ENCODE results near the gene MAP3K20.
"Not testable (repeated sequence)": the region's sequence is repeated elsewhere in the genome, so short reads cannot be mapped to it uniquely, and the experiment has no call there.

Gene MAP3K20

GRCh38 chr2:173238385-173238784 is 162.7 kb downstream of the MAP3K20 start:
- DNase-seq = no peak

GRCh38 chr2:173238831-173239230 is 163.2 kb downstream of the MAP3K20 start:
- DNase-seq = no peak

- no peak for DNase-seq
Measured at GRCh38 chr2:173239644-173240043, 164.0 kb downstream of the MAP3K20 start.

GRCh38 chr2:173240083-173240482 is 164.4 kb downstream of the MAP3K20 start:
- DNase-seq = no peak

- no peak for DNase-seq
Measured at GRCh38 chr2:173241643-173242042, 166.0 kb downstream of the MAP3K20 start.

GRCh38 chr2:173247156-173247555 is 171.5 kb downstream of the MAP3K20 start:
- DNase-seq = no peak

- no peak for DNase-seq
Measured at GRCh38 chr2:173248381-173248780, 172.7 kb downstream of the MAP3K20 start.

GRCh38 chr2:173249661-173250641 is 174.3 kb downstream of the MAP3K20 start:
- no peak for DNase-seq

GRCh38 chr2:173251225-173251624 is 175.6 kb downstream of the MAP3K20 start:
- no peak for DNase-seq

GRCh38 chr2:173252581-173252980 is 176.9 kb downstream of the MAP3K20 start:
- DNase-seq = no peak

- no peak for DNase-seq
Measured at GRCh38 chr2:173254659-173255058, 179.0 kb downstream of the MAP3K20 start.

GRCh38 chr2:173258701-173259100 is 183.1 kb downstream of the MAP3K20 start:
- DNase-seq = no peak

- DNase-seq = not testable (repeated sequence)
Measured at GRCh38 chr2:173262356-173262755, 186.7 kb downstream of the MAP3K20 start.

- DNase-seq = no peak
Measured at GRCh38 chr2:173264151-173264550, 188.5 kb downstream of the MAP3K20 start.

- DNase-seq = no peak
Measured at GRCh38 chr2:173264603-173265366, 189.1 kb downstream of the MAP3K20 start.

- DNase-seq = no peak
Measured at GRCh38 chr2:173271135-173271534, 195.5 kb downstream of the MAP3K20 start.

GRCh38 chr2:173271825-173272224 is 196.2 kb downstream of the MAP3K20 start:
- DNase-seq = no peak

GRCh38 chr2:173272849-173273248 is 197.2 kb downstream of the MAP3K20 start:
- no peak for DNase-seq

- DNase-seq = no peak
Measured at GRCh38 chr2:173278794-173279526, 203.3 kb downstream of the MAP3K20 start.

- no peak for DNase-seq
Measured at GRCh38 chr2:173279527-173279868, 203.9 kb downstream of the MAP3K20 start.

GRCh38 chr2:173280853-173281252 is 205.2 kb downstream of the MAP3K20 start:
- no peak for DNase-seq

- not testable (repeated sequence) for DNase-seq
Measured at GRCh38 chr2:173281898-173282297, 206.3 kb downstream of the MAP3K20 start.

Measured in activated gamma-delta T cell (primary cell).